ENCODE results near the gene TAS2R46.
"Not testable (repeated sequence)": the region's sequence is repeated elsewhere in the genome, so short reads cannot be mapped to it uniquely, and the experiment has no call there.

The TAS2R46 gene

DNA sequence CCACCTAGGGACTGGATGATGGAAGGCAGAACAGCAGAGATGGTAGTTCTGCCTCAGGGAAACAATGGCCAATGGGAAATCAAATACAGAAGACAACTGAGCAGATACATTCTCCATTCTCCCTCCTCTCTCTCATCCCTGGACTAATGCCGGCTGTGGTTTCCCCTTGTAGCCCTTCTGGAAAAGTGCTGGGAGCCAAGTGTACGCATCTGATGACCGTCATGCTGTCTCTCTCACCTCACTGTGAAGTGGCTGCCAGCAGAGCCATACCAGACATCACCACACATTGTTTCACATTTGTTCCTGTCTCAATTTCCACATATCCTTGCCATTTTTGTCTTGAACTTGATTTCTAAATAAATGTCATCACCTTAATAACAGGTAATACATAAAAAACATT is 3.1 kb downstream of the TAS2R46 start:
- Histone ChIP-seq H3K79me1 (ENCODE audit: low read length) (no peaks in the 10 kb centered on the region), H3K27ac (ENCODE audit: low read depth, low read length) (no peak overlapping the region), H2BK5ac (ENCODE audit: low read length) (no peak overlapping the region), H3K36me3 (ENCODE audit: control insufficient read depth, insufficient read depth, low read length) (no peaks in the 10 kb centered on the region), H3K56ac (ENCODE audit: low read length) (no peak overlapping the region), H3K4ac (ENCODE audit: low read depth, low read length) (no peak overlapping the region), H3K27me3 (ENCODE audit: insufficient read depth, low read length, poor library complexity) (no peaks in the 10 kb centered on the region), H3K18ac (ENCODE audit: low read length) (no peak overlapping the region), H2BK15ac (replicated peaks; ENCODE audit: low read depth) (no peak overlapping the region), H4K8ac (ENCODE audit: low read depth, low read length) (no peak overlapping the region), H3K23ac (ENCODE audit: low read length) (no peak overlapping the region), H4K5ac (ENCODE audit: low read length) (no peak overlapping the region), H3K4me2 (ENCODE audit: low read length) (no peak overlapping the region), H3K4me1 (ENCODE audit: control insufficient read depth, low read depth, low read length) (no peaks in the 10 kb centered on the region), H3K9ac (ENCODE audit: low read length) (no peak overlapping the region), H3K4me3 (ENCODE audit: low read length) (no peak overlapping the region), H3K79me2 (ENCODE audit: control insufficient read depth, insufficient read depth, low read length) (no peaks in the 10 kb centered on the region), H2AK5ac (ENCODE audit: low read length) (no peak overlapping the region), H2BK120ac (ENCODE audit: low read depth, low read length) (no peak overlapping the region)
- DNase-seq = no peak
- no CpG with 5 or more reads among the region's 3 CpGs for WGBS (ENCODE audit: extremely low coverage, insufficient coverage, low lambda C conversion rate)

DNA sequence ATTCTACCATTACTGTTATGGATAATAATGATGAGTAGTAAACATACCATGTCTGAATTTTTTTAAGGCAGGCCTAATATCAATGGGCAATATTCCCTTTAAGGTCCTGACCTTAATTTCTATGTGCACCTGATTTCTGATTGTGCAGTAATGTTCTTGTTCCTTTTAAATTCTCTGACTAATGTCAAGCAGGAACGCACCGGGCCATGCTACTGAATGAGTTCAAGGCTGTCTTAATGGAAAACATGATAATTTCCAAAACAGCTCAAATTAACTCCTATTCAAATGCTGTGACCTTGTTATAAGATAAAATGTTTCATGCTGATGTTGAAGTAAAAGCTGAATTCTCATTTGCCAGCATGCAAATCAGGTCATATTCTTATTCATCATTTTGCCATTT is 6.8 kb downstream of the TAS2R46 start:
- Histone ChIP-seq H3K9ac (ENCODE audit: low read length) (no peak overlapping the region), H3K4me3 (ENCODE audit: low read length) (no peak overlapping the region), H3K56ac (ENCODE audit: low read length) (no peak overlapping the region), H3K4me1 (ENCODE audit: control insufficient read depth, low read depth, low read length) (no peaks in the 10 kb centered on the region), H3K79me2 (ENCODE audit: control insufficient read depth, insufficient read depth, low read length) (no peaks in the 10 kb centered on the region), H3K18ac (ENCODE audit: low read length) (no peak overlapping the region), H3K36me3 (ENCODE audit: control insufficient read depth, insufficient read depth, low read length) (no peaks in the 10 kb centered on the region), H3K23ac (ENCODE audit: low read length) (no peak overlapping the region), H3K27ac (ENCODE audit: low read depth, low read length) (no peak overlapping the region), H2BK120ac (ENCODE audit: low read depth, low read length) (no peak overlapping the region), H2AK5ac (ENCODE audit: low read length) (no peak overlapping the region), H3K4ac (ENCODE audit: low read depth, low read length) (no peak overlapping the region), H4K8ac (ENCODE audit: low read depth, low read length) (no peak overlapping the region), H3K27me3 (ENCODE audit: insufficient read depth, low read length, poor library complexity) (no peaks in the 10 kb centered on the region), H2BK5ac (ENCODE audit: low read length) (no peak overlapping the region), H3K4me2 (ENCODE audit: low read length) (no peak overlapping the region), H3K79me1 (ENCODE audit: low read length) (no peaks in the 10 kb centered on the region), H4K5ac (ENCODE audit: low read length) (no peak overlapping the region), H2BK15ac (replicated peaks; ENCODE audit: low read depth) (no peak overlapping the region)
- no CpG with 5 or more reads among the region's 2 CpGs for WGBS (ENCODE audit: extremely low coverage, insufficient coverage, low lambda C conversion rate)
- no peak for DNase-seq

DNA sequence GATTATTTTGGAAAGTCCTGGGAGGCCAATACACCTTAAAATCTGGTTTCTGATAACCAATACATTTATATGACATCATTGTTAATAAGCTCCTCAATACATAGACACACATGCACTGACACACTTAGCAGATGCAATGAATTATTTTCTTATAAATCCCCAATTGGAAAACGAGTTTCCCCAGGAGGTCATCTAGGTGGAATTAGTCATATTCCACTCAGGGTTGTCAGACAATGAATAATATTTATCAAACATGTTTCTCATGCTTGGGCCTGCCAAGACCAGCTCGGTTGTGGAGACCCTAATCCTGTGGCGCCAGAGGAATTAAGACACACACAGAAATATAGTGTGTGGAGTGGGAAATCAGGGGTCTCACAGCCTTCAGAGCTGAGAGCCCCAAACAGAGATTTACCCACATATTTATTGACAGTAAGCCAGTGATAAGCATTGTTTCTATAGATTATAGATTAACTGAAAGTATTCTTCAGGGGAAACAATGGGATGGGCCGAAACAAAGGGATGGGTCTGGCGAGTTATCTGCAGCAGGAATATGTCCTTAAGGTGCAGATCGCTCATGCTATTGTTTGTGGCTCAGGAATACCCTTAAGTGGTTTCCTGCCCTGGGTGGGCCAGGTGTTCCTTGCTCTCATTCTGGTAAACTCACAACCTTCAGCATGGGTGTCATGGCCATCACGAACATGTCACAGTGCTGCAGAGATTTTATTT is 12.1 kb downstream of the TAS2R46 start:
- H3K36me3 ChIP-seq (ENCODE audit: control insufficient read depth, insufficient read depth, low read length); H3K4me2 ChIP-seq (ENCODE audit: low read length); H3K9ac ChIP-seq (ENCODE audit: low read length); H3K4me3 ChIP-seq (ENCODE audit: low read length); H3K4me1 ChIP-seq (ENCODE audit: control insufficient read depth, low read depth, low read length); H3K56ac ChIP-seq (ENCODE audit: low read length); H2BK15ac ChIP-seq (replicated peaks; ENCODE audit: low read depth); H3K4ac ChIP-seq (ENCODE audit: low read depth, low read length); H3K79me2 ChIP-seq (ENCODE audit: control insufficient read depth, insufficient read depth, low read length); H2BK5ac ChIP-seq (ENCODE audit: low read length); H2AK5ac ChIP-seq (ENCODE audit: low read length); H3K27ac ChIP-seq (ENCODE audit: low read depth, low read length); H2BK120ac ChIP-seq (ENCODE audit: low read depth, low read length); H3K79me1 ChIP-seq (ENCODE audit: low read length); H3K23ac ChIP-seq (ENCODE audit: low read length); H4K5ac ChIP-seq (ENCODE audit: low read length); H3K27me3 ChIP-seq (ENCODE audit: insufficient read depth, low read length, poor library complexity); H4K8ac ChIP-seq (ENCODE audit: low read depth, low read length); H3K18ac ChIP-seq (ENCODE audit: low read length): not testable (repeated sequence)
- DNase-seq = peak; percentile 21
- WGBS (ENCODE audit: extremely low coverage, insufficient coverage, low lambda C conversion rate) = no CpG with 5 or more reads among the region's 7 CpGs

DNA sequence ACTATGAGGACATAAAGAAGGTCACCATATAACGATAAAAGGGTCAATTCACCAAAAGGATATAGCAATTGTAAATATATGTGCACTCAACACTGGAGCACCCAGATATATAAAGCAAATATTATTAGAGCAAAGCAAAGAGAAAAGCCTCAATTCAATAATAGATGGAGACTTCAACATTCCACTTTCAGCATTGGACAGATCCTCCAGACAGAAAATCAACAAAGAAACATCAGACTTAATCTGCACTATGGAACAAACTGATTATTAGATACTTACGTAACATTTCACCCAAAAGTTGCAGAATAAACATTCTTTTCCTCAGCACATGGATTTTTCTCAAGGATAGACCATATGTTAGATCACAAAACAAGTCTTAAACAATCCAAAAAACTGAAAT is 20.7 kb downstream of the TAS2R46 start:
- not testable (repeated sequence) for H3K79me1 ChIP-seq (ENCODE audit: low read length); H3K27ac ChIP-seq (ENCODE audit: low read depth, low read length); H3K27me3 ChIP-seq (ENCODE audit: insufficient read depth, low read length, poor library complexity); H2BK15ac ChIP-seq (replicated peaks; ENCODE audit: low read depth); H3K4me1 ChIP-seq (ENCODE audit: control insufficient read depth, low read depth, low read length); H2BK120ac ChIP-seq (ENCODE audit: low read depth, low read length); H3K4me3 ChIP-seq (ENCODE audit: low read length); H3K18ac ChIP-seq (ENCODE audit: low read length); H3K79me2 ChIP-seq (ENCODE audit: control insufficient read depth, insufficient read depth, low read length); H3K23ac ChIP-seq (ENCODE audit: low read length); H3K4me2 ChIP-seq (ENCODE audit: low read length); H2AK5ac ChIP-seq (ENCODE audit: low read length); H3K56ac ChIP-seq (ENCODE audit: low read length); H3K36me3 ChIP-seq (ENCODE audit: control insufficient read depth, insufficient read depth, low read length); DNase-seq; H2BK5ac ChIP-seq (ENCODE audit: low read length); H3K4ac ChIP-seq (ENCODE audit: low read depth, low read length); H4K8ac ChIP-seq (ENCODE audit: low read depth, low read length); H3K9ac ChIP-seq (ENCODE audit: low read length); H4K5ac ChIP-seq (ENCODE audit: low read length)
- WGBS (ENCODE audit: extremely low coverage, insufficient coverage, low lambda C conversion rate) = no CpG with 5 or more reads among the region's 2 CpGs

DNA sequence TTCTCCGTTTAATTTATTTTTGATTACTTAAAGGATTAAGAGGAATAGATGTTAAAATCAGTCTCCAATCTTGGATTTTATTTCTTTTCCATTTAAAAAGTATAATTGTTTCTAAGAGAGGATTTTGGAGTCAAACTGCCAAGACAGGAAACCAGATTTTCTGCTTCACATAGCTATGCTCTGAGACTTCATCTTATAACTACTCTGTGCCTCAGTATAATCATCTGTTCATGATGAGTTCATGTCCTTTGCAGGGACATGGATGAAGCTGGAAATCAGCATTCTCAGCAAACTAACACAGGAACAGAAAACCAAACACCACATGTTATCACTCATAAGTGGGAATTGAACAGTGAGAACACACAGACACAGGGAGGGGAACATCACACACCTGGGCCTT is 21.9 kb downstream of the TAS2R46 start:
- no peak overlapping the region for H2BK15ac ChIP-seq (replicated peaks; ENCODE audit: low read depth)
- H3K4me2 ChIP-seq (ENCODE audit: low read length) = no peak overlapping the region
- WGBS (ENCODE audit: extremely low coverage, insufficient coverage, low lambda C conversion rate) = no CpG with 5 or more reads among the region's 1 CpG
- H3K79me2 ChIP-seq (ENCODE audit: control insufficient read depth, insufficient read depth, low read length) = no peaks in the 10 kb centered on the region
- H3K4me1 ChIP-seq (ENCODE audit: control insufficient read depth, low read depth, low read length) = no peaks in the 10 kb centered on the region
- no peak overlapping the region for H3K4ac ChIP-seq (ENCODE audit: low read depth, low read length)
- H2AK5ac ChIP-seq (ENCODE audit: low read length) = no peak overlapping the region
- H3K56ac ChIP-seq (ENCODE audit: low read length) = no peak overlapping the region
- no peaks in the 10 kb centered on the region for H3K36me3 ChIP-seq (ENCODE audit: control insufficient read depth, insufficient read depth, low read length)
- no peak overlapping the region for H3K9ac ChIP-seq (ENCODE audit: low read length)
- H3K4me3 ChIP-seq (ENCODE audit: low read length) = no peak overlapping the region
- H3K23ac ChIP-seq (ENCODE audit: low read length) = no peak overlapping the region
- no peak overlapping the region for H2BK120ac ChIP-seq (ENCODE audit: low read depth, low read length)
- no peaks in the 10 kb centered on the region for H3K79me1 ChIP-seq (ENCODE audit: low read length)
- H3K27me3 ChIP-seq (ENCODE audit: insufficient read depth, low read length, poor library complexity) = no peaks in the 10 kb centered on the region
- no peak overlapping the region for H3K18ac ChIP-seq (ENCODE audit: low read length)
- no peak overlapping the region for H4K8ac ChIP-seq (ENCODE audit: low read depth, low read length)
- no peak overlapping the region for H3K27ac ChIP-seq (ENCODE audit: low read depth, low read length)
- H2BK5ac ChIP-seq (ENCODE audit: low read length) = no peak overlapping the region
- H4K5ac ChIP-seq (ENCODE audit: low read length) = no peak overlapping the region
- DNase-seq = no peak

DNA sequence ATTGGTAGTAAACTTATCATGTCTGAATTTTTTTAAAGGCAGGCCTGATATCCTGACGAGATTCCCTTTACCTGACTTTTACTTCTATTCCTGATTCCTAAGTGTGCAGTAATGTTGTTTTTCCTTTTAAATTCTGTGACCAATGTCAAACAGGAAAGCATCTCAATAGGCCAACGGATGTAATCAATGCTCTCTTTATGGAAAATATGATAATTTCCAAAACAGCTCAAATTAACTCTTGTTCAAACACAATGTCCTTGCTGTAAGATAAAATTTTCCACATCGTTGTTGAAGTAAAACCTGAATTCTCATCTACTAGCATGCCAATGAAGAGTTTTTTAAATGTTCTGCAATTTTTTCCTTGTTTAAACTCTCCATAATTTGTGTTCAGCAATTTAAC is 22.9 kb downstream of the TAS2R46 start:
- Histone ChIP-seq H4K8ac (ENCODE audit: low read depth, low read length) (no peak overlapping the region), H3K4ac (ENCODE audit: low read depth, low read length) (no peak overlapping the region), H3K4me1 (ENCODE audit: control insufficient read depth, low read depth, low read length) (no peaks in the 10 kb centered on the region), H2BK120ac (ENCODE audit: low read depth, low read length) (no peak overlapping the region), H3K79me2 (ENCODE audit: control insufficient read depth, insufficient read depth, low read length) (no peaks in the 10 kb centered on the region), H3K56ac (ENCODE audit: low read length) (no peak overlapping the region), H3K23ac (ENCODE audit: low read length) (no peak overlapping the region), H2BK5ac (ENCODE audit: low read length) (no peak overlapping the region), H3K4me3 (ENCODE audit: low read length) (no peak overlapping the region), H3K27ac (ENCODE audit: low read depth, low read length) (no peak overlapping the region), H2BK15ac (replicated peaks; ENCODE audit: low read depth) (no peak overlapping the region), H3K9ac (ENCODE audit: low read length) (no peak overlapping the region), H3K36me3 (ENCODE audit: control insufficient read depth, insufficient read depth, low read length) (no peaks in the 10 kb centered on the region), H3K79me1 (ENCODE audit: low read length) (no peaks in the 10 kb centered on the region), H4K5ac (ENCODE audit: low read length) (no peak overlapping the region), H2AK5ac (ENCODE audit: low read length) (no peak overlapping the region), H3K4me2 (ENCODE audit: low read length) (no peak overlapping the region), H3K27me3 (ENCODE audit: insufficient read depth, low read length, poor library complexity) (no peaks in the 10 kb centered on the region), H3K18ac (ENCODE audit: low read length) (no peak overlapping the region)
- no CpG with 5 or more reads among the region's 3 CpGs for WGBS (ENCODE audit: extremely low coverage, insufficient coverage, low lambda C conversion rate)
- no peak for DNase-seq

All from mesendoderm (in vitro differentiated cells).